Progenitor cell of endocrine pancreas (in vitro differentiated cells): ENCODE measurements around the gene PCDHGB4. TPM values are rescaled to one million over a fixed set of nuclear protein-coding genes. Genes with fewer than 3 reads are reported as not detected.

Experiments used
- DNase-seq: peaks from one replicate; pipeline ENCODE4 v3.0.0; 2021; ENCODE audit warnings: low spot score; ENCODE audit not compliant: unreplicated experiment
- H3K27ac Mint-ChIP-seq: 2 replicates; pipeline ENCODE4 v1.8.0; 2021; ENCODE audit warnings: mild to moderate bottlenecking, moderate library complexity, mixed read lengths
- H3K27me3 Mint-ChIP-seq: 2 replicates; pipeline ENCODE4 v1.8.0; 2021; ENCODE audit warnings: mixed read lengths
- H3K36me3 Mint-ChIP-seq: 2 replicates; pipeline ENCODE4 v1.8.0; 2022; ENCODE audit warnings: mixed read lengths; ENCODE audit not compliant: insufficient read depth
- H3K4me1 Mint-ChIP-seq: 2 replicates; pipeline ENCODE4 v1.8.0; 2021; ENCODE audit warnings: low read depth, mixed read lengths
- H3K4me3 Mint-ChIP-seq: 2 replicates; pipeline ENCODE4 v1.8.0; 2021; ENCODE audit warnings: low read depth, mild to moderate bottlenecking, moderate library complexity, mixed read lengths
- H3K9me3 Mint-ChIP-seq: 2 replicates; pipeline ENCODE4 v1.8.0; 2021; ENCODE audit warnings: low read depth, mixed read lengths
- CTCF ChIP-seq: fragments of 200-600 bp; sonication (generic); IDR thresholded peaks from one replicate; pipeline ENCODE4 v1.5.0; 2021; ENCODE audit warnings: antibody characterized with exemption, mild to moderate bottlenecking; ENCODE audit not compliant: unreplicated experiment
- total RNA-seq: library from RNA; stranded (reverse); gene quantifications from 2 replicates; pipeline ENCODE4 v1.2.1, GENCODE V29; 2021

PCDHGB4 gene
- total RNA-seq, 1 donor from 2014 or later: 16.1 TPM

DNA sequence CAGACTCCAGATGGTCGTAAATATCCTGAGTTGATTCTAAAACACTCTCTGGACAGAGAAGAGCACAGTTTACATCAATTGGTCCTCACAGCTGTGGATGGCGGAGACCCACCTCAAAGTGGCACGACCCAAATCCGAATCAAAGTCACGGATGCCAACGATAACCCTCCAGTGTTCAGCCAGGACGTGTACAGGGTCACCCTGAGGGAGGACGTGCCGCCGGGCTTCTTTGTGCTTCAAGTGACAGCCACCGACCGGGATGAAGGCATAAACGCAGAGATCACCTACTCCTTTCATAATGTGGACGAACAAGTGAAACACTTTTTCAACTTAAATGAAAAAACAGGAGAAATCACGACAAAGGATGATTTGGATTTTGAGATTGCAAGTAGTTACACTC lies 26.8 kb upstream of the PCDHGB4 start:
- Mint-ChIP-seq H3K36me3 (peaks cover 25% of the 10 kb centered on the region), H3K4me1 (no peaks in the 10 kb centered on the region), H3K4me3 (no peak overlapping the region), H3K27ac (no peak overlapping the region), H3K27me3 (no peaks in the 10 kb centered on the region), H3K9me3 (peaks cover 60% of the 10 kb centered on the region)
- no peak for DNase-seq
- no peak for TF ChIP-seq CTCF

DNA sequence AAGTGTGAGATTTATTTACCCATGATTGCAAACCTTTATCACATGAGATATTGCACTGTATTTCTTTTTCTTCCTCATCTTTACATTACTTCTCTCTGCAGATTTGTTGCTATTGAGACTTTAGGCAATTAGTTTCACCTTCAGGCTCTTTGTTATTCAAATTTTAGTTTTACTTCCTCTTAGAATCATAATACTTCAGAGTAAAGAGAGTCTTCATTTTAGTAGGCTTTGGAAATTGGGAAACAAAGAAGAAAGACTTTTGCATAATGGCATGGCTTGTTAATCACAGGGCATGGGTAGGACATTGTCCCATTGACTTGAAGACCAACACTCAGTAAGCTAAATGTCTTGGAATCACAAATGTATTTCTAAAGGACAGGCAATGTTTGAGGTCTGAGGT lies 24.8 kb upstream of the PCDHGB4 start:
- H3K27me3 Mint-ChIP-seq: no peaks in the 10 kb centered on the region
- DNase-seq: no peak
- no peak overlapping the region for H3K27ac Mint-ChIP-seq
- peaks cover 20% of the 10 kb centered on the region for H3K36me3 Mint-ChIP-seq
- H3K4me3 Mint-ChIP-seq: no peak overlapping the region
- H3K4me1 Mint-ChIP-seq: no peaks in the 10 kb centered on the region
- peaks cover 51% of the 10 kb centered on the region for H3K9me3 Mint-ChIP-seq
- TF ChIP-seq CTCF: no peak

- no peak within 1 kb of the TSS for H3K4me3 Mint-ChIP-seq
- no peaks in the 10 kb centered on the region for H3K4me1 Mint-ChIP-seq
- TF ChIP-seq CTCF: no peak
- no peak within 1 kb of the TSS for H3K27ac Mint-ChIP-seq
- H3K27me3 Mint-ChIP-seq: no peaks in the 10 kb centered on the region
- no peak for DNase-seq
- peaks cover 18% of the 10 kb centered on the region for H3K36me3 Mint-ChIP-seq
- H3K9me3 Mint-ChIP-seq: peaks cover 47% of the 10 kb centered on the region
Measured at GRCh38 chr5:141363952-141364660, 23.4 kb upstream of the PCDHGB4 start, which contains the start of gene PCDHGA5. TSS of gene PCDHGA5 (plus strand) at chr5:141364162. CDS start at chr5:141364331, 169 bp downstream.

DNA sequence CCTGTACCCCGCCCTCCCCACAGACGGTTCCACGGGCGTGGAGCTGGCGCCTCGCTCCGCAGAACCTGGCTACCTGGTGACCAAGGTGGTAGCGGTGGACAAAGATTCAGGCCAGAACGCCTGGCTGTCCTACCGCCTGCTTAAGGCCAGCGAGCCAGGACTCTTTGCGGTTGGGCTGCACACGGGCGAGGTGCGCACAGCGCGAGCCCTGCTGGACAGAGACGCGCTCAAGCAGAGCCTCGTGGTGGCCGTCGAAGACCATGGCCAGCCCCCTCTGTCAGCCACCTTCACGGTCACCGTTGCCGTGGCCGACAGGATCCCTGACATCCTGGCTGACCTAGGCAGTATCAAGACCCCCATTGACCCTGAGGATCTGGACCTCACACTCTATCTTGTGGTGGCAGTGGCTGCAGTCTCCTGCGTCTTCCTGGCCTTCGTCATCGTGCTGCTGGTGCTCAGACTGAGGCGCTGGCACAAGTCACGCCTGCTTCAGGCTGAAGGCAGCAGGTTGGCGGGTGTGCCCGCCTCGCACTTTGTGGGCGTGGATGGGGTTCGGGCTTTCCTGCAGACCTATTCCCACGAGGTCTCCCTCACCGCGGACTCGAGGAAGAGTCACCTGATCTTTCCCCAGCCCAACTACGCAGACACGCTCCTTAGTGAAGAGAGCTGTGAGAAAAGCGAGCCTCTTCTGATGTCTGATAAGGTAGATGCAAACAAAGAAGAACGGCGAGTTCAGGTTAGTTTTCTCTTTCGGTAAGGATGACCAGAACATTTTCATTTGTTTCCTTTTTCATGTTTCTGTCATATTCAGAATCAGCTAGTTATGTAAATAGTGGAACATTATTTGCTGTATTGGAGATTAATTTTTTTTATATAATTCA lies 21.2 kb upstream of the PCDHGB4 start:
- no peaks in the 10 kb centered on the region for H3K4me1 Mint-ChIP-seq
- no peak for TF ChIP-seq CTCF
- H3K27me3 Mint-ChIP-seq: no peaks in the 10 kb centered on the region
- H3K36me3 Mint-ChIP-seq: peaks cover 16% of the 10 kb centered on the region
- no peak overlapping the region for H3K27ac Mint-ChIP-seq
- H3K4me3 Mint-ChIP-seq: no peak overlapping the region
- DNase-seq: no peak
- H3K9me3 Mint-ChIP-seq: peaks cover 50% of the 10 kb centered on the region

DNA sequence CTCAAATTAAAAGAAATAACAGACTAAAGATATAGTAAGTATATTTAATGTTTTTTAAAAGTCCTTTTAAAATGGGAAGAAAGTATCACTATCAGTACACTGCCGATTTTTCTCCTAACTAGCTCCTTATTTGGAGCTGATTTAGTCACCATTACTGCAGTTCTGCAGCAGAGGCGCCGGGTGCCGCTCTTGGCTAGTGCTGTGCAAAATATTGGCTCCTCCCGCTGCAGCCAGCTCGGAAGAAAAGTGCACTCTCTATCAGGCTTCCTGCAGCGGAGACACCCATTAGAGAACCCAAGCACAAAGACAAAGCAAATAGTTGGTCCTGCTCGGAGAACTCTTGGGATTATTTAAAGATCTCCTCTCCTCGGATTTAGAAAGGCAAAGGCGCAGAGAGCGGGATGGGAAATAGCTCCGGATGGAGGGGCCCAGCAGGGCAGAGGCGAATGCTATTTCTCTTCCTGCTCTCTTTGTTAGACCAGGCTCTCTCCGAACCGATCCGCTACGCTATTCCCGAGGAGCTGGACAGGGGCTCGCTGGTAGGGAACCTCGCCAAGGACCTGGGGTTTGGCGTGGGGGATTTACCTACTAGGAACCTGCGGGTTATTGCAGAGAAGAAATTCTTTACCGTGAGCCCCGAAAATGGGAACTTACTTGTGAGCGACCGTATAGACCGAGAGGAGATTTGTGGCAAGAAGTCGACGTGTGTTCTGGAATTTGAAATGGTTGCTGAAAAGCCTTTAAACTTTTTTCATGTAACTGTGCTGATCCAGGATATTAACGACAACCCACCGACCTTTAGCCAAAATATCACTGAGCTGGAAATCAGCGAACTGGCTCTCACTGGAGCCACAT lies 17.3 kb upstream of the PCDHGB4 start, which contains the start of gene PCDHGB3:
Gene PCDHGB3, plus strand, starts transcription at position 249 of the 855 bp plus-strand sequence. Its CDS starts 153 bp downstream, at position 402.
- H3K27me3 Mint-ChIP-seq: no peaks in the 10 kb centered on the region
- H3K9me3 Mint-ChIP-seq: peaks cover 49% of the 10 kb centered on the region
- no peak within 1 kb of the TSS for H3K4me3 Mint-ChIP-seq
- no peaks in the 10 kb centered on the region for H3K4me1 Mint-ChIP-seq
- peaks cover 18% of the 10 kb centered on the region for H3K36me3 Mint-ChIP-seq
- no peak for DNase-seq
- no peak for TF ChIP-seq CTCF
- no peak within 1 kb of the TSS for H3K27ac Mint-ChIP-seq
